Measurements from ENCODE around the gene ATAD2B.

Gene ATAD2B

DNA sequence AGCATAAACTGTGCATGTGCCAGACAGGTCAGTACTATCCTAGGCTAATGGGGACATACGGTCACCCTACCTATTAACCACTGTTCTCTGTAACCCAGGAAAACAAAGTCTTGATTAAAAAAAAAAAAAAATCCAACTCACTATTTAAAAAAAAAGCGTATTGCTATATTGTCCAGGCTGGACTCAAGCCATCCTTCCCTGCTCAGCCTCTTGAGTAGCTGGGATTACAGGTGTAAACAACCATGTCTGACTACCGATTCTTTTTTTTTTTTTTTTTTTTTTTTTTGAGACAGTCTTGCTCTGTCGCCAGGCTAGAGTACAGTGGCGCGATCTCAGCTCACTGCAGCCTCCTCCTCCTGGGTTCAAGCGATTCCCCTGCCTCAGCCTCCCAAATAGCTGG, 11.6 kb downstream of the ATAD2B start:
- no peak for DNase-seq (ENCODE audit: low read depth in 3 of 3, low spot score in 1 of 3)

DNA sequence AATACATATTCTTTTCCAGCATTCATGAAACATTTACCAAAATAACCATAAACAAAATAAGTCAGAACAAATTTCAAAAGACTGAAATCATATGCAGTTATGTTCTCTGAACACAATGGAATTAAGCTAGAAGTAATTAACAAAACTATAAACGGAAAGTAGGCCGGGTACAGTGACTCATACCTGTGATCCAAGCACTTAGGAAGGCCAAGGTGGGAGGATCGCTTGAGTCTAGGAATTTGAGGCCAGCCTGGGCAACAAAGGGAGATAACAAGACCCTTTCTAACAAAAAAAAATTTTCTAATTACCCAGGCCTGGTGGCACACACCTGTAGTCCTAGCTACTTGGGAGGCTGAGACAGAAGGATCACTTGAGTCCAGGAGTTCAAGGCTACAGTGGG, 14.9 kb downstream of the ATAD2B start:
- DNase-seq (ENCODE audit: low read depth in 3 of 3, low spot score in 1 of 3) = no peak

DNA sequence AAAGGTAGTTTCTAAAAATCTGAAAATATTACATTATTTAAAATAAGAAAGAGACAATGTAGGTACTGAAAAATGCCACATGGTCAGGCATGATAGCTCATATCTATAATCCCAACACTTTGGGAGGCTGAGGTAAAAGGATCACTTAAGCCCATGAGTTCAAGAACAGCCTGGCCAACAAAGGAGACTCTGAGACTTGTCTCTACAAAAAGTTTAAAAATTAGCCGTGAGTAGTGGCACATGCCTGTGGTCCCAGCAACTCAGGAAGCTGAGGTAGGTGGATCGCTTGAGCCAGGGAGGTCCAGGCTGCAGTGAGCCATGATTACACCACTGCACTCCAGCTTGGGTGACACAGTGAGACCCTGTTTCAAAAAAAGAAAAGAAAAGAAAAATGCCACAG, 21.8 kb downstream of the ATAD2B start:
- DNase-seq (ENCODE audit: low read depth in 3 of 3, low spot score in 1 of 3) = no peak

DNA sequence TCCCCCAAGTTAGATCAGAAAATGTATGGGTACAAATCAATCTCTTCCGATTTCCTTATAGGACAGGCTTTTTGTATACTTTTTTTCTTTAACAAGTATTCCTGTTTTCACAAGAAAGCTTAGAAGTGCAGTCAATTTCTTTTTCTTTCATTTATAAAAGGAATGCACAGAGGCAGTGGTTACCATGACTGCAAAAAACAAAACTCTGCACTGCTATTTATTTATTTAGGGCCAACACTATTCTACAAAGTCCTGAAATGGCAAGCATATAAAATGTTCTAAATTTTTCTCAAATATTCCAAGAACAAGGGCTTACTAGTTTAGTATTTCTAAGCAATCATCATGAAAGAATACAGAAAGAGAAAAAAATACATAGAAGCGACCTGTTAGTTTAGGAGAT, 22.2 kb downstream of the ATAD2B start:
- DNase-seq (ENCODE audit: low read depth in 3 of 3, low spot score in 1 of 3) = no peak

DNA sequence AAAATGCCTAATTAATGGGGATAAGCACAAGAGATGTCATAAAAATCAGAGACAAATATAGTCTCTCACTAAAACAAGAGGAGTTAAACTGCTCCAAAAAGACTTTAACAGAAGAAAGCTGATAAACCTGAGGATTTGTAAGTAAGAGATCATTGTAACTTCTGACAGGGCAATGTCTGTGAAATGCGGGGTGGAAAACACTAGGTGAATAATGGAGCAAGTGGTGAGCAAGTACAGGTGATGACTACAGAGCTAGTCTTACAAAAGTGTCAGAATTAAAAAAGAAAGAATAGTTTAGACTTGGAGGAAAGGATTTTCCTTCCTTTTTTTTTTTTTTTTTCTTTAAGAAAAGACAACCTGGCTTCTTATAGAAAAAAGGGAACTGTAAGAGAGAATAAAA, 22.7 kb downstream of the ATAD2B start:
- DNase-seq (ENCODE audit: low read depth in 3 of 3, low spot score in 1 of 3) = no peak

DNA sequence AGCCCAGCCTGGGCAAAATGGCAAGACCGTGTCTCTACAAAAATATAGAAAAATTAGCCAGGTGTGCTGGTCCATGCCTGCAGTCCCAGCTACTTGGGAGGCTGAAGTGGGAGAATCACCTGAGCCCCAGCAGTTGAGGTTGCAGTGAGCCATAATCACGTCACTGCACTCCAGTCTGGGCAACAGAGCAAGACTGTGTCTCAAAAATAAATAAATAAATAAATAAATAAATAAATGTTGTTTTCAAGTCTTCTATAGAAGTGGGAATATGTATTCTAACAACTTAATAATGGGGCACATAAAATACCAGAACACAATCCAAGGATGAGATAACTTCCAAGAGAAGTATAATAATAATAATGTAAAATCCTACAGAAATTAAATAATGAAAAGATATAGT, 23.9 kb downstream of the ATAD2B start:
- no peak for DNase-seq (ENCODE audit: low read depth in 3 of 3, low spot score in 1 of 3)

DNA sequence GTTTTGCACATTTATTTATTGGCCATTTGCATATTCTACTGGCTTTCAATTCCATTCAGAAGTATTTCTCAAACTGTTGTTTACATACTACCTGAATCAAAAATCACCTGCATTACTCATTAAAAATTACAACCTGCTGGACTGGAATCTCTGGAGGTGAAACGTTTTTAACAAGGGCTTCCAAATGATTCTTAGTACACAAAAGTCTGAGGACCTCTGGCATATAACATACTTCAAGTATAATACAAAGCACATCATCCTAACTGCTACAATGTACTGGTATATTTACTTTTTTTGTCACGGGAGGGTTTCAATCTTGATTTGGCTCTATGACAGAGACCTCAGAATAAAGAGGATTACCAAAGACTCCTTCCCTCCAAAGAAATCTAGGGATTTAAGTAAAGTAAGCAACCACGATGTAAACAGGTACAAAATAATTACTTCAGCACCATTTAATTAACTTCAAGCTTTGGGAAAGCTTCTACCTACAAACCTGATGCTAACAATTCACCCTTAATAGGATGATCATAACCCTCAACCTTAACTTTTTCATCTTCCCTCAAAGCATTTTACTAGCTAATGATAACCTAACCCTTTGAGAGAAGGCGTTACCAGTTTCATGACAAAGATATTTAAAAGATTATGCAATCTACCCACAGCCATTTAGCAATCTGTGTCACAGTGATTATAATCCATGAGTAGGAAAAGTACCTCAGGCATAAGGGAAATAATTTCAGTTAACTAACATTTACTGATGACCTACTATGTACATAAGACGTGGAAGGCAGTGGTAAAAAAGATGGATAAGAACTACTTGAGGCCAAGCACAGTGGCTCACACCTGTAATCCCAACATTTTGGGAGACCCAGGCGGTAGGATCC, 24.7 kb downstream of the ATAD2B start:
- no peak for DNase-seq (ENCODE audit: low read depth in 3 of 3, low spot score in 1 of 3)

DNA sequence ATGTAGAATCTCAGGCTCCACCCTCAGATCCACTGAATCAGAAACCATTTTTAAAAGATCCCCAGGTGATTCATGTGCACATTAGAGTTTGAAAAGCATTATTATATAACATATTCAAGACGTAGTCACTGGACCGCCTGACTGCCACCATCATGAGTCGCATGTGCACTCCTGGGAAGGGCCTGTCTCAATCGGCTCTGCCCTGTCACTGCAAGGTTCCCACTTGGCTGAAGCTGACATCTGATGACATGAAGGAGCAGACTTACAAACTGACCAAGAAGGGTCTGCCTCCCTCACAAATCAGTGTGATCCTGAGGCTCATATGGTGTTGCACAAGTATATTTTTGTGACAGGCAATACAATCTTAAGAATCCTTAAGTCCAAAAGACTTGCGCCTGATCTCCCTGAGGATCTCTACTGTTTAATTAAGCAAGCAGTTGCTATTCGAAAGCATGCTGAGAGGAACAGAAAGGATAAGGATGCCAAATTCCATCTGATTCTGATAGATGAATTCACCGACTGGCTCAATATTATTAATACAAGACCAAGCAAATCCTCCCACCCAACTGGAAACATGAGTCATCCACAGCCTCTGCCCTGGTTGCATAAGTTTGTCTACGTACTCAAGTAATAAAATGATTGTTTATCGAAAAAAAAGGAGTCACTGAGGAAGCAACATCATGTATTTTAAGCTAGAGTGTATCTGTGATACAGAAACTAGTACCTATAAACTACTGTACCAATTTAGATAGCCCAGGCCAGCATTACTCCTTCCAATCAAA, 26.2 kb downstream of the ATAD2B start:
- no peak for DNase-seq (ENCODE audit: low read depth in 3 of 3, low spot score in 1 of 3)

DNA sequence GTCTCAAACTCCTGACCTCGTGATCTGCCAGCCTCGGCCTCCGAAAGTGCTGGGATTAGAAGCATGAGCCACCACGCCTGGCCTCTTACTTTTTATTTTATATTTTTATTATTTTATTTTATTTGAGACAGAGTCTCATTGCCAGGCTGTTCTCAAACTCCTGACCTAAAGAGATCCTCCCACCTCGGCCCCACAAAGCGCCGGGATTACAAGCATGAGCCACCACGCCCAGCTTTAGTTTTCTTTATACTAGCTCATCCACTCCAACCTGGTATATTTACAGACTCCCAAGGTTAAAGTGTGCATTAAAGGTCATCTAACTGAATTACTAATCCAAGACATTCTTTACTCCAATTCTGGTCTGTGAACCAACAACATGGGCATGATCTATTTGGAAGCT, 26.8 kb downstream of the ATAD2B start:
- no peak for DNase-seq (ENCODE audit: low read depth in 3 of 3, low spot score in 1 of 3)

DNA sequence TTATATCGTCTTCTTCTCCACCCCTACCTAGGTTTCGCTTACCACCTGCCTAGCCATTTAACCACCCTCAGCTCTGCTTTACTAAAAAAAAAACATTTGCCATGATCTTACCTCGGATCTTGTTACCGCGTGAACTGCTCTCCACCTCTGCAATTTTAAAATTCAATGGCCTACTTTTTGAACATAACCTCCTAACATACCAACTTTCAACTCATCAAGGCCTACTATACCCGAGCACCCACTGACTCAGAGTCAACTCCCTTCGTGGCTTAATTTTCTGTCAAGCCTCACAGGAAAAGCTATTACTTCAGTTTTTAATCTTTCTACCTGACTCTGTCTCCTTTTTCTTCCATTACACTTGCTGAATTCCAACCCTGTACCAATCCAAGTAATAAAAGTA, 55.7 kb downstream of the ATAD2B start:
- no peak for DNase-seq (ENCODE audit: low read depth in 3 of 3, low spot score in 1 of 3)

DNA sequence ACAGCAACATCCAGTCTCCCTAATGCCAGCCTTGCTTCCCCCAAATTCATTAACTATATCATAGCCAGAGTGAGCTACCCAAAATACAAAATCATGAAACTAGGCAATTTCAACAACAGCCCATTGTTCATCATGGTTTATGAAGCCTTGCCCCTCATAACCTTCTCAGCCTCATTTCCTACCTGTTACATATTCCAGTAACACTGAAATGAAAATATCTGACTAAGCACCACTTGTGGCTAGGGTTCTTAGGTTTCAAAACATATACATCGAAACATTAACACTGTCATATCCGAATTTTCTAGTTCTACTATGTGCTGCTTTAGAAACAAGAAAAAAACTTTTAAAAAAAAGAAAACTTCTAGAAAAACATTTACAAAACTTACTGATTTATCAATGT, 59.5 kb downstream of the ATAD2B start:
- no peak for DNase-seq (ENCODE audit: low read depth in 3 of 3, low spot score in 1 of 3)

DNA sequence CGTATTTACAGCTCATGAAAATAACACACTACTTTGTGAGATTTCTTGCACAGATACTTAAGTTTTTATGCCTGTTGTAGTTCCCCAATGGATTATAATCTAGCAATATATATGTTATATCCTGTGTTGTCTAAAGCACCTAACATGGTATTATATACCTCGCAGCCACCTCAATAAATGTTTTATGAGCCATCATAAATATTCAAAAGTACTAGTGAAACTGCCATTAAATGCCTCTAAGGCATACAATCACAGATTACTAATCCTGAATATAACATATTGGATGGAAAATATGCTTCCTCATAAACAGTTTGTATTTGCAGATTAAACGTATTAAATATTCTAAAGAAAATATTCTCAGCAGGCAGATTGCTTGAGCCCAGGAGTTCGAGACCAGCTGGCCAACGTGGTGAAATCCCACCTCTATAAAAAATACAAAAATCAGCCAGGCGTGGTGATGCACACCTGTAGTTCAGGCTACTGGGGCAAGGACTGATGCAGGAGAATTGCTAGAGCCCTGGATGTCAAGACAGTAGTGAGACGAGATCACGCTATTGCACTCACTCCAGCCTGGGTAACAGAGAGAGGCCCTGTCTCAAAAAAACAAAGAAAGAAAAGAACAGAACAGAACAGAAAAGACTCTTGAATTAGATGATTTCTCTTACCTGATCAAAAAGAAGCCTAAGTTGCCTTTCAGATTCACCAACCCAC, 64.1 kb downstream of the ATAD2B start:
- no peak for DNase-seq (ENCODE audit: low read depth in 3 of 3, low spot score in 1 of 3)

DNA sequence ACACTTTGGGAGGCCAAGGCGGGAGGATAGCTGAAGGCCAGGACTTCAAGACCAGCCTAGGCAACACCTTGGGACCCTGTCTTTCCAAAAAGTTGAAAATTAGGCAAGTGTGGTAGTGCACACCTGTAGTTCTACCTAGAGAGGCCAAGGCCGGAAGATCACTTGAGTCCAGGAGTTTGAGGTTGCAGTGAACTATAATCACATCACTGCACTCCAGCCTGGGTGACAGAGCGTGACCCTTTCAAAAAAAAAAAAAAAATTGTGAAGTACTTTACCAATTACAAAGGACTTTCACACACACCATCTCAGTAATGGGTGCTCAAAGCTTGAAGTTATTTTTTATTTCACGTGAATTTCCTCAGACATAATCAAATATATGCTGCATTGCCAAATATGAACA, 65.0 kb downstream of the ATAD2B start:
- no peak for DNase-seq (ENCODE audit: low read depth in 3 of 3, low spot score in 1 of 3)

DNA sequence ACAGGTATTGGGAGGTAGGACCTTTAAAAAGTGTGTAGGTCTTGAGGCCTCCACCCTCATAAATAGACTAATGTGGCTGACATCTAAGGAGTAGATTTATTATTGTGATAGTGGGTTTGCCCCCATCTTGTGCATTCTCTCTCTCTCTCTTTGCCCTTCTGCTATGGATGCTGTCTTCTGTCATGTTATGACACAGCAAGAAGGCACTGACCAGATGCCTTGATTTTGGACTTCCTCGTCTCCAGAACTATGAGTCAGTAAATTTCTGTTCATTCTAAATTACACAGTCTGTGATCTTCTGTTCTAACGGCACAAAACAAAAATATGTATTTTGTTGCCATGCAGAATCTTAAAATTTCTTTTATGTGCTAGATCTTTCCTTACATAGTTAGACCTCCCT, 66.9 kb downstream of the ATAD2B start:
- DNase-seq (ENCODE audit: low read depth in 3 of 3, low spot score in 1 of 3) = no peak

DNA sequence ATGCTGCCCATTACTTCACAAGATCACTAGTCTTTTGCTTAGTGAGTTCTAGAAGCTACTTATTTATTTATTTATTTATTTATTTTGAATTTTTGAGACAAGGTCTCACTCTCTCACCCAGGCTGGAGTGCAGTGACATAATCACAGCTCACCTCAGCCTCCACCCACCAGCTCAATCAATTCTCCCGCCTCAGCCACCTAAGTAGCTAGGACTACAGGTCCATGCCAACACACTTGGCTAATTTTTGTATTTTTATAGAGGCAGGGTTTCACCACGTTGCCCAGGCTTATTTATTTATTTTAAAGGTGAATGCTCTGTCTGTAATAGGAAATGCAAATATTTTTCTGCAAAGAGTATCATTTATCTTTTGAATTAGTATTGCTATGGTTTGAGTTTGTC, 67.7 kb downstream of the ATAD2B start:
- DNase-seq (ENCODE audit: low read depth in 3 of 3, low spot score in 1 of 3) = no peak

DNA sequence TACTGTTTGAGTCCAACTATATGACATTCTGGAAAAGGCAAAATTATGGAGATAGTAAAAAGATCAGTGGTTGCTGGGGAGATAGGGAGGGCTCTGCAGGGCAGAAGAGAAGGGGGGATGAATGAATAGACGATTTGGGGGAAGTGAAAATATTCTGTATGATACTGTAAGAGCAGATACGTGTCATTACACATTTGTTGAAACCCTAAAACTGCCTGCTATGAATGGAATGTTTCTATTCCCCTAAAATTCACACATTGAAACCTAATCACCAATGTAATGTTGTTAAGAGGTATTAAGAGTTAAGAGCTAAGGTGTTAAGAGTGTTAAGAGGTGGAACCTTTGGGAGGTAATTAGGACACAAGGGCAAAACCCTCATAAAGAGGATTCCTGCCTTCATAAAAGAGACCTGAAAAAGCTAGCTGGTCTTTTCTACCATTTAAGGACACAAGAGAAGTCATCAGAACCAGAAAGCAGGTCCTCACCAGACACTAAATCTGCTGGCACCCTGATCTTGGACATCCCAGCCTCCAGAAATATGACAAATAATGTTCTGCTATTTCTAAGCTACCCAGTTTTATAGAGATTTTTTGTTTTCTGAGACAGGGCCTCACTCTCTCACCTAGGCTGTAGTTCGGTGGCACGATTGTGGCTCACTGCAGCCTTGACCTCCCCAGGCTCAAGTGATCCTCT, 76.2 kb downstream of the ATAD2B start:
- no peak for DNase-seq (ENCODE audit: low read depth in 3 of 3, low spot score in 1 of 3)

DNA sequence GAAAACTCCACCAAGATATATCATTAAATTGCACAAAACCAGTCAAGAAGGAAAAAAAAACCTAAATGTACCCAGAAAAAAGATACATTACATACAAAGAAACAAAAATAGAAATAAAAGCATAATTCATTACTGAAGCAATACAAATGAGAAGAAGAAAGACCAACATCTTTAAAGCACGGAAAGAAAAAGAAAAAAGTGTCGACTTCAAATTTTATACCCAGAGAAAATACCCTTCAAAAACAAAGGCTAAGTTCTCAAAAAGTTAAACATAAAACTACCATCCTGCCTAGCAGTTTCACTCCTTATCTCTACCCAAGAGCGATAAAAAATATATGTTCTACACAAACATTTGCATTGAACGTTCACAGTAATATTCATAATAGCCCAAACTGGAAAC, 82.0 kb downstream of the ATAD2B start:
- no peak for DNase-seq (ENCODE audit: low read depth in 3 of 3, low spot score in 1 of 3)

DNA sequence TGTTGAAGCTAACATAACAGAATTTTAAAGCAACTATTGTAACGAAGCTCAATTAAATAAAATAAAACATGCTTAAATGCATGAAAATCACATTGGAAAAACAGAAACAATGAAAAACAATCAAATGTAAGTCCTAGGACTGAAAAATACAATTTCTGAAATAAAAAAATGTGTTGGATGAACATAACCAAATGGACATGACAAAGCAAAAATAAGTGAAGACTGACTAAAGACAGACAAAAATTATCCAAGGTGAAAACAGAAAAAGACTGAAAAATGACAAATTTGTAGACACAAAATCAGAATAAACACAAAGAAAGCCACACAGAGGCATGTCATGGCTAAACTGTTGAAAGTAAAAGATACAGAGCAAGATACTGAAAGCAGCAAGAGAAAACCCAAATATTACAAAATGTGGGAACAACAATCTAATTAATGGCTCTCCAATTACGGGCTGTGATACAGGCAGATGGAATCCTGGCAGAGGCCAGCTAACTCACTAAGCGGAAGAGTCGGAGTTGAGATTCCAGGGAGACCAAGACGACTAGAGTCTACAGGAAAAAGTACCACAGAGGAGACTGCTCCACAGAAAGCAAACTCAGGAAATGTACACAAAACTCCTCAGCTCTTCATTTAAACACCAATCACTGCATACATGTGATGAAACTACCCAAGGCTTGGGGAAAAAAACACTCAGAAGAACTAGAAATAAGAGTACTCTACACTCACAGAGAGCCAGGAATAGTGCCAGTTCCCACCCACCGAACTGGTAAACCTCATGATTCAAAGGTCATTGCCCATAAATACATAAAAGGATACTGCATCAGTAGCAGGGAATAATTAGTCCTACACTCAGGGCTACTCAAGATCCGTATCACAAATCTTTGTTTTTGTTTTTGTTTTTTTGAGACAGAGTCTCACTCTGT, 83.6 kb downstream of the ATAD2B start:
- no peak for DNase-seq (ENCODE audit: low read depth in 3 of 3, low spot score in 1 of 3)

DNA sequence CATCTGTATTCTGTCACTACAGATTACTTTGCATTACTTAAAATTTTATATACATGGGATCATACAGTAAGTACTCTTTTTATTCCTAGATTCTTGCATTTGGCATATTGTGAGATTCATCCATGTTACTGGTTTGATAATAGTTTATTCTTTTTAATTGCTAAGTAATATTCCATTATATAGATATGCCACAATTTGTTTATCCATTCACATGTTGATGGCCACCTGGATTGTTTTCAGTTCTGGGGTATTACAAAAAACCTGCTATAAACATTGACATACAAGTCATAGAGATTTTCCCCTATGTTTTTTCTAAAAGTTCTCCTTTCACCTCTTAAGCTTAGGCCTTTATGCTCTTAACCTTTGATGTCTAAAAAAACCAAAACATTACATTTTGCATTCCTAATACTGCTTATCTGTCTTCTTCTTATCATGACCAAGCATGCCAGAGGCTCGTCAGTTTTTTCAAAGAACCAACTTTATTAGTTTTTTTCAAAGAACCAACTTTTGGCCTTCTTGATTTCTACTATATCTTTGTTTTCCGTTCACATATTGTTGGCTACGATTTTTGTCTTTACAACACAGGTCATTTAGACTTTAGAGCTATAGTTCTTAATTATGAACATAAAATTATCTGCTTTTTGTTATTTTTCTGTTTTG, 86.9 kb downstream of the ATAD2B start:
- DNase-seq (ENCODE audit: low read depth in 3 of 3, low spot score in 1 of 3) = no peak

DNA sequence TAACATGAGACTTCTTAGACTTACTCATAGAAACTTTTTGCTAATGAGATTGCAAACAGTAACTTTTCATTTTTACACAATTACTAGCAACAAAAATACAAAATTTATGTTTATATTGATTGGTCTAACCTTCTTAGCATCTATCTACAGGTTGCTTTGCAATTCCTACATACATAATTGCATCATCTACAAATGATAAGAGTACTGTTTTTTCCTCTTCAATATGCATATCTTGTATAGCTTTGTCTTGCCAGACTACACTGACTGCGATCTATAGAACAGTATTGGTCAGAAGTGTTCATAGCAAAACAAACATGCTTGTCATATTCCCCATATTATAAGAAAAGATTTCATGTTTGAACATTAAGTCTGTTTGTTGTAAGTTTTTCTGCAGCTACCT, 87.9 kb downstream of the ATAD2B start:
- no peak for DNase-seq (ENCODE audit: low read depth in 3 of 3, low spot score in 1 of 3)
